GM23338 (cell line): ENCODE results near the gene PEPD. TPM values are rescaled to one million over a fixed set of nuclear protein-coding genes. Genes with fewer than 3 reads are reported as not detected.

ENCODE experiments used
- ATAC-seq: fragments of 200-7000 bp; cut with Tn5 transposase; 3 replicates; pipeline ENCODE4 v1.9.1; 2020
- DNase-seq: peaks from one replicate; pipeline ENCODE4 v3.0.0-alpha.2; 2015; ENCODE audit warnings: low spot score
- H2AFZ ChIP-seq: fragments of 200-600 bp; sonication (generic); 2 replicates; pipeline ENCODE4 v1.8.0; 2016; ENCODE audit warnings: antibody characterized with exemption, mild to moderate bottlenecking, moderate library complexity
- H3F3A ChIP-seq: fragments of 200-600 bp; sonication (generic); replicated peaks from 2 replicates; pipeline ENCODE4 v1.8.0; 2017; ENCODE audit warnings: antibody characterized with exemption, mixed run types, low read depth
- H3K27ac ChIP-seq: fragments of 200-600 bp; sonication (generic); 2 replicates; pipeline ENCODE4 v1.6.1; 2016; ENCODE audit warnings: low read depth
- H3K27me3 ChIP-seq: fragments of 200-600 bp; sonication (generic); 2 replicates; pipeline ENCODE4 v1.8.0; 2016; ENCODE audit warnings: mild to moderate bottlenecking, mixed run types, moderate library complexity; ENCODE audit not compliant: insufficient read depth
- H3K36me3 ChIP-seq: fragments of 200-600 bp; sonication (generic); 2 replicates; pipeline ENCODE4 v1.8.0; 2016; ENCODE audit warnings: mild to moderate bottlenecking; ENCODE audit not compliant: insufficient read depth
- H3K4me1 ChIP-seq: fragments of 200-600 bp; sonication (generic); 2 replicates; pipeline ENCODE4 v1.8.0; 2016; ENCODE audit warnings: mild to moderate bottlenecking, moderate library complexity; ENCODE audit not compliant: insufficient read depth
- H3K4me2 ChIP-seq: fragments of 200-600 bp; sonication (generic); 2 replicates; pipeline ENCODE4 v1.7.1; 2017; ENCODE audit warnings: mixed run types
- H3K4me3 ChIP-seq: fragments of 200-600 bp; sonication (generic); 2 replicates; pipeline ENCODE4 v1.6.1; 2016; ENCODE audit warnings: mixed run types
- H3K79me2 ChIP-seq: fragments of 200-600 bp; sonication (generic); replicated peaks from 2 replicates; pipeline ENCODE4 v1.8.0; 2017; ENCODE audit warnings: mild to moderate bottlenecking; ENCODE audit not compliant: insufficient read depth
- H3K9me2 ChIP-seq: fragments of 200-600 bp; sonication (generic); 2 replicates; pipeline ENCODE4 v1.8.0; 2017; ENCODE audit not compliant: insufficient read depth
- H4K20me1 ChIP-seq: fragments of 200-600 bp; sonication (generic); replicated peaks from 2 replicates; pipeline ENCODE4 v1.8.0; 2017; ENCODE audit warnings: mild to moderate bottlenecking; ENCODE audit not compliant: insufficient read depth
- H3K27ac Mint-ChIP-seq: 2 replicates; pipeline ENCODE4 v1.8.0; 2020; ENCODE audit warnings: inconsistent platforms, mild to moderate bottlenecking, moderate library complexity, mixed read lengths
- H3K27me3 Mint-ChIP-seq: 3 replicates; pipeline ENCODE4 v1.8.0; 2022; ENCODE audit warnings: low read depth, mild to moderate bottlenecking, moderate library complexity, mixed read lengths, inconsistent platforms; ENCODE audit not compliant: insufficient read depth, poor library complexity
- H3K36me3 Mint-ChIP-seq: 3 replicates; pipeline ENCODE4 v1.8.0; 2021; ENCODE audit warnings: low read depth, mild to moderate bottlenecking, inconsistent platforms, moderate library complexity, mixed read lengths
- H3K4me1 Mint-ChIP-seq: 3 replicates; pipeline ENCODE4 v1.8.0; 2020; ENCODE audit warnings: mild to moderate bottlenecking, inconsistent platforms, mixed read lengths
- H3K4me3 Mint-ChIP-seq: 3 replicates; pipeline ENCODE4 v1.8.0; 2021; ENCODE audit warnings: moderate library complexity, mild to moderate bottlenecking, inconsistent platforms, mixed read lengths
- H3K9me3 Mint-ChIP-seq: 3 replicates; pipeline ENCODE4 v1.8.0; 2020; ENCODE audit warnings: moderate library complexity, mild to moderate bottlenecking, inconsistent platforms, mixed read lengths
- CREB1 ChIP-seq: fragments of 250-450 bp; sonication (Bioruptor Pico); IDR thresholded peaks from 2 replicates; pipeline ENCODE4 v1.5.0; 2020; ENCODE audit warnings: low read depth, mild to moderate bottlenecking, moderate library complexity
- CTCF ChIP-seq, 2 experiments: fragments of 200-600 bp in 1 of 2; sonication (generic) in 1 of 2; conservative IDR thresholded peaks; 2 replicates each; pipeline versions ENCODE4 v1.5.1 to v1.6.1; 2016 to 2017; ENCODE audit warnings: antibody characterized with exemption in 2 of 2, low read depth in 2 of 2, mild to moderate bottlenecking in 2 of 2, moderate library complexity in 1 of 2
- ETS1 ChIP-seq: IDR thresholded peaks from 2 replicates; pipeline ENCODE4 v1.6.1; 2016; ENCODE audit warnings: antibody characterized with exemption
- EZH2 ChIP-seq: fragments of 200-600 bp; sonication (generic); IDR thresholded peaks from one replicate; pipeline ENCODE4 v1.8.0; 2017; ENCODE audit warnings: antibody characterized with exemption, mild to moderate bottlenecking, low read depth; ENCODE audit not compliant: unreplicated experiment
- JUNB ChIP-seq: IDR thresholded peaks from one replicate; pipeline ENCODE4 v1.6.1; 2016; ENCODE audit warnings: antibody characterized with exemption; ENCODE audit not compliant: unreplicated experiment
- NANOG ChIP-seq: IDR thresholded peaks from 2 replicates; pipeline ENCODE4 v1.6.1; 2016; ENCODE audit warnings: antibody characterized with exemption, borderline replicate concordance
- POLR2AphosphoS5 ChIP-seq: IDR thresholded peaks from 2 replicates; pipeline ENCODE4 v1.6.1; 2016; ENCODE audit warnings: antibody characterized with exemption, low read depth
- REST ChIP-seq: IDR thresholded peaks from one replicate; pipeline ENCODE4 v1.6.1; 2018; ENCODE audit warnings: antibody characterized with exemption; ENCODE audit not compliant: unreplicated experiment
- STAT1 ChIP-seq: IDR thresholded peaks from one replicate; pipeline ENCODE4 v1.6.1; 2016; ENCODE audit warnings: antibody characterized with exemption; ENCODE audit not compliant: unreplicated experiment
- ZNF114 ChIP-seq: fragments of 250-450 bp; sonication (Bioruptor Pico); IDR thresholded peaks from 2 replicates; pipeline ENCODE4 v1.5.0; 2020; ENCODE audit warnings: mild to moderate bottlenecking, moderate library complexity
- ZNF331 ChIP-seq: fragments of 250-450 bp; sonication (Bioruptor Pico); IDR thresholded peaks from 2 replicates; pipeline ENCODE4 v1.5.0; 2020; ENCODE audit warnings: low read depth, mild to moderate bottlenecking, moderate library complexity
- polyA plus RNA-seq: library from polyadenylated mRNA; unstranded; fragments of >200 nt; fragmentation: Nextera tagmentation; extraction: Ambion mirVana; gene quantifications from 2 replicates; pipeline ENCODE4 v1.2.1, GENCODE V29; 2016
- total RNA-seq: library from RNA; depleted of rRNA; stranded (reverse); fragments of >200 nt; shearing (Covaris generic); gene quantifications from 2 replicates; pipeline ENCODE4 v1.2.3, GENCODE V29; 2014

PEPD gene
- total and polyA plus RNA-seq, 2 experiments from 2014 or later, result 81.7 to 89.2 TPM

- TF ChIP-seq EZH2, result no peak
- TF ChIP-seq ETS1, result no peak
- TF ChIP-seq ZNF114 (CRISPR knock-in tag), result no peak
- no peak for TF ChIP-seq CREB1
- TF ChIP-seq CTCF (conservative IDR thresholded peaks at IDR 0.05; ENCODE audit: low read depth in 2 of 2), result no peak
- TF ChIP-seq ZNF331 (CRISPR knock-in tag), result no peak
- TF ChIP-seq NANOG, result no peak
- no peak for TF ChIP-seq REST
- TF ChIP-seq JUNB, result no peak
Measured at GRCh38 chr19:33557196-33557595, 35.6 kb upstream of the PEPD start (continued).

GRCh38 chr19:33556261-33556660 lies 34.7 kb upstream of the PEPD start:
- Histone ChIP-seq H4K20me1 (no peaks in the 10 kb centered on the region), H3K4me2 (no peak overlapping the region), H3K27me3 (no peaks in the 10 kb centered on the region), H3K27ac (no peak overlapping the region), H3K4me1 (no peaks in the 10 kb centered on the region), H3K79me2 (no peaks in the 10 kb centered on the region), H3K36me3 (no peaks in the 10 kb centered on the region), H3F3A (no peaks in the 10 kb centered on the region), H3K9me2 (no peaks in the 10 kb centered on the region; the same call in none of the 2 replicates), H3K4me3 (no peak overlapping the region), H2AFZ (no peak overlapping the region)
- Mint-ChIP-seq H3K4me1 (peaks cover 12% of the 10 kb centered on the region), H3K9me3 (no peaks in the 10 kb centered on the region; the same call in 2 of the 3 replicates), H3K27me3 (peaks cover 9% of the 10 kb centered on the region), H3K4me3 (no peak overlapping the region), H3K36me3 (no peaks in the 10 kb centered on the region), H3K27ac (no peak overlapping the region)
- ATAC-seq (no peak), DNase-seq (no peak)
- TF ChIP-seq ZNF331 (CRISPR knock-in tag), result no peak
- no peak for TF ChIP-seq CTCF (conservative IDR thresholded peaks at IDR 0.05; ENCODE audit: low read depth in 2 of 2)
- TF ChIP-seq JUNB, result no peak
- no peak for TF ChIP-seq STAT1
- TF ChIP-seq EZH2, result no peak
- TF ChIP-seq POLR2AphosphoS5, result no peak
- TF ChIP-seq ZNF114 (CRISPR knock-in tag), result no peak
